Measurements from ENCODE around the gene SLC30A5.
"Not testable (repeated sequence)": the region's sequence is repeated elsewhere in the genome, so short reads cannot be mapped to it uniquely, and the experiment has no call there.

Gene SLC30A5

DNA sequence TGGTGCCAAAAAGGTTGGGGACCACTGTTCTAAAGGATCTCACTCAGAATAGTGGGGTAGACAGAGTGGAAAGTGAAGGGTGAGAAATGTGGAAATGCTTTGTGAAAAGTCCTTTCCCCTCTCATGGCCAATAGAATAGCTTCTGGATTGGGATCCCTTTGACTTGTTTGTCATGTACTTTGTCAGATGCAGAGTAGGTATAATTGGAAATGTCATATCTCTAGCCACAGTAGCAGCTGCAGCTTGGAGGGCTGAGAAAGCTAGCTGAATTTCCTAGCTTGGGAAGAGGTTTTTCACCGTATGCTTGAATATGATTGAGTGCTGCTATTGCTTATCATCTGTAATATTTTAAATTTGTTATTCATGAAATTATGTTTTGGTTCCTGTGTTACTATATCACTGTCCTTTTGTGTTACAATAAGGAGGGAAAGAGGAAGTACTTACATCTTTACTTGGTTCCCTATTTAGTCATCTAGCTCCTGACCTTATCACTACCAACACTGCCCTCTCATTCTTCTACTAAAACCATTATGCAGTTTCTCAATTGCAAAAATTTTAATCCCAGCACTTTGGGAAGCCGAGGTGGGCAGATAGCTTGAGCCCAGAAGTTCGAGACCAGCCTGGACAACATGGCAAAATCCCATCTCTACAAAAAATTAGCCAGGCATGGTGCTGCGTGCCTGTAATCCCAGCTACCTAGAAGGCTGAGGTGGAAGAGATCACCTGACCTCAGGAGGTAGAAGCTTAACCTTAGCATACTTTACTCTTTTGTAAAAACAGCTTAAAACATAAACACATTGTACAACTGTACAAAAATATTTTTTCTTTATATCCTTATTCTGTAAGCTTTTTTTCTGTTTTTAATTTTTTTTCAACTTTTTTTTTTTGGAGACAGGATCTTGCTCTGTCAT lies 12.4 kb downstream of the SLC30A5 start:
- Histone ChIP-seq H3K27me3 (no peaks in the 10 kb centered on the region), H3K36me3 (peaks cover 31% of the 10 kb centered on the region), H3K4me1 (ENCODE audit: control insufficient read depth in 1 of 2, insufficient read depth in 1 of 2, low read depth in 1 of 2, low read length in 1 of 2) (peaks cover 0 to 11% of the 10 kb centered on the region in 2 experiments), H3K27ac (peak overlapping the region; percentile 77), H3K4me3 (ENCODE audit: low read depth in 1 of 2, low read length in 1 of 2) (no peak overlapping the region), H3K9me3 (no peaks in the 10 kb centered on the region)
- TF ChIP-seq, protein P1, sequence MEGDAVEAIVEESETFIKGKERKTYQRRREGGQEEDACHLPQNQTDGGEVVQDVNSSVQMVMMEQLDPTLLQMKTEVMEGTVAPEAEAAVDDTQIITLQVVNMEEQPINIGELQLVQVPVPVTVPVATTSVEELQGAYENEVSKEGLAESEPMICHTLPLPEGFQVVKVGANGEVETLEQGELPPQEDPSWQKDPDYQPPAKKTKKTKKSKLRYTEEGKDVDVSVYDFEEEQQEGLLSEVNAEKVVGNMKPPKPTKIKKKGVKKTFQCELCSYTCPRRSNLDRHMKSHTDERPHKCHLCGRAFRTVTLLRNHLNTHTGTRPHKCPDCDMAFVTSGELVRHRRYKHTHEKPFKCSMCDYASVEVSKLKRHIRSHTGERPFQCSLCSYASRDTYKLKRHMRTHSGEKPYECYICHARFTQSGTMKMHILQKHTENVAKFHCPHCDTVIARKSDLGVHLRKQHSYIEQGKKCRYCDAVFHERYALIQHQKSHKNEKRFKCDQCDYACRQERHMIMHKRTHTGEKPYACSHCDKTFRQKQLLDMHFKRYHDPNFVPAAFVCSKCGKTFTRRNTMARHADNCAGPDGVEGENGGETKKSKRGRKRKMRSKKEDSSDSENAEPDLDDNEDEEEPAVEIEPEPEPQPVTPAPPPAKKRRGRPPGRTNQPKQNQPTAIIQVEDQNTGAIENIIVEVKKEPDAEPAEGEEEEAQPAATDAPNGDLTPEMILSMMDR (IDR thresholded peaks at IDR 0.05) = no peak

- H3K9me3 ChIP-seq; H3K4me3 ChIP-seq (ENCODE audit: low read depth in 1 of 2, low read length in 1 of 2); H3K27ac ChIP-seq; H3K27me3 ChIP-seq: not testable (repeated sequence)
- Histone ChIP-seq H3K36me3 (peaks cover 37% of the 10 kb centered on the region), H3K4me1 (ENCODE audit: control insufficient read depth in 1 of 2, insufficient read depth in 1 of 2, low read depth in 1 of 2, low read length in 1 of 2) (peaks cover 0 to 11% of the 10 kb centered on the region in 2 experiments)
Observed at GRCh38 chr5:69108367-69108766, 14.6 kb downstream of the SLC30A5 start.

GRCh38 chr5:69113851-69114250 lies 20.0 kb downstream of the SLC30A5 start:
- H3K9me3 ChIP-seq = no peaks in the 10 kb centered on the region
- H3K4me1 ChIP-seq (ENCODE audit: control insufficient read depth in 1 of 2, insufficient read depth in 1 of 2, low read depth in 1 of 2, low read length in 1 of 2) = no peaks in the 10 kb centered on the region
- H3K4me3 ChIP-seq (ENCODE audit: low read depth in 1 of 2, low read length in 1 of 2) = no peak overlapping the region
- H3K36me3 ChIP-seq = peaks cover 61% of the 10 kb centered on the region
- TF ChIP-seq, protein P1 (IDR thresholded peaks at IDR 0.05) = no peak
- no peaks in the 10 kb centered on the region for H3K27me3 ChIP-seq
- no peak overlapping the region for H3K27ac ChIP-seq

- H3K4me3 ChIP-seq (ENCODE audit: low read depth in 1 of 2, low read length in 1 of 2) = no peak overlapping the region
- H3K4me1 ChIP-seq (ENCODE audit: control insufficient read depth in 1 of 2, insufficient read depth in 1 of 2, low read depth in 1 of 2, low read length in 1 of 2) = no peaks in the 10 kb centered on the region
- H3K27me3 ChIP-seq = no peaks in the 10 kb centered on the region
- no peaks in the 10 kb centered on the region for H3K9me3 ChIP-seq
- H3K27ac ChIP-seq = no peak overlapping the region
- peaks cover 57% of the 10 kb centered on the region for H3K36me3 ChIP-seq
- TF ChIP-seq, protein P1 (IDR thresholded peaks at IDR 0.05) = no peak
Observed at GRCh38 chr5:69115526-69115925, 21.7 kb downstream of the SLC30A5 start.

GRCh38 chr5:69129413-69129812 lies 35.6 kb downstream of the SLC30A5 start:
- no peaks in the 10 kb centered on the region for H3K27me3 ChIP-seq
- no peak overlapping the region for H3K4me3 ChIP-seq (ENCODE audit: low read depth in 1 of 2, low read length in 1 of 2)
- H3K27ac ChIP-seq = no peak overlapping the region
- H3K36me3 ChIP-seq = peaks cover 52% of the 10 kb centered on the region
- no peaks in the 10 kb centered on the region for H3K9me3 ChIP-seq
- no peaks in the 10 kb centered on the region for H3K4me1 ChIP-seq (ENCODE audit: control insufficient read depth in 1 of 2, insufficient read depth in 1 of 2, low read depth in 1 of 2, low read length in 1 of 2)
- TF ChIP-seq, protein P1 (IDR thresholded peaks at IDR 0.05) = no peak

DNA sequence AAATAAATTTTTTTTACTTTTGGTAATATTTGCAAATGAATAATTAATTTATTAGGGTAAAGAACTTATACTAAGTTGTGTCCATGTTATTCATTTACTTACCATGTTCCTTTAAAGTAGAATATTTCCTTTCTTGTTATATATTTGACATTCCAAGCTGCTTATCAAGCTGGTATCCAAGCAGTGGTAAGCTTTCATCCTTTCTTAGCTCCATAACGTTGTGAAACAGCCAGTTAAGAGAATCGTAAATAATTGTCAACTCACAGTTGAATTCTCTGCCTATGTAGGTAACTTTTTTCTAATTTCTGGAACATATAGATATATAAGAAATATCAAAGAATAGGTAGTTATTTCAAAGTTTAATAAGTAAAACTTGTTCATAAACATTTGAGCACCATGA lies 36.4 kb downstream of the SLC30A5 start:
- H3K36me3 ChIP-seq = peaks cover 44% of the 10 kb centered on the region
- no peaks in the 10 kb centered on the region for H3K27me3 ChIP-seq
- no peaks in the 10 kb centered on the region for H3K4me1 ChIP-seq (ENCODE audit: control insufficient read depth in 1 of 2, insufficient read depth in 1 of 2, low read depth in 1 of 2, low read length in 1 of 2)
- H3K27ac ChIP-seq = no peak overlapping the region
- H3K9me3 ChIP-seq = no peaks in the 10 kb centered on the region
- TF ChIP-seq, protein P1 (IDR thresholded peaks at IDR 0.05) = no peak
- H3K4me3 ChIP-seq (ENCODE audit: low read depth in 1 of 2, low read length in 1 of 2) = no peak overlapping the region
